Measurements from ENCODE around the gene MICU1.

GRCh38 chr10:72588266-72588665 lies 37.6 kb downstream of the MICU1 start:
- no peak for TF ChIP-seq YY1 (IDR thresholded peaks at IDR 0.05; ENCODE audit: low read depth)
- TF ChIP-seq RAD21 (IDR thresholded peaks at IDR 0.05; ENCODE audit: low read depth), result no peak
- no peak for TF ChIP-seq MAX (IDR thresholded peaks at IDR 0.05)
- no peak for TF ChIP-seq EP300 (IDR thresholded peaks at IDR 0.05; ENCODE audit: borderline replicate concordance)
- TF ChIP-seq REST (IDR thresholded peaks at IDR 0.05; ENCODE audit: low read depth), result no peak
- TF ChIP-seq CREB1 (IDR thresholded peaks at IDR 0.05; ENCODE audit: low read depth), result no peak
- no peak for TF ChIP-seq TAF1 (IDR thresholded peaks at IDR 0.05; ENCODE audit: low read depth)
- no peak for TF ChIP-seq EGR1 (IDR thresholded peaks at IDR 0.05)

Measured in Ishikawa (cell line).